GM23248 (cell line): Measurements from ENCODE around the gene LZTFL1.
"Not testable (repeated sequence)": the region's sequence is repeated elsewhere in the genome, so short reads cannot be mapped to it uniquely, and the experiment has no call there.

Source experiments
- EZH2 ChIP-seq: fragments of 200-600 bp; sonication (generic); IDR thresholded peaks from 2 replicates; pipeline ENCODE4 v1.6.1; 2018; ENCODE audit warnings: antibody characterized with exemption, mild to moderate bottlenecking; ENCODE audit not compliant: insufficient read depth, poor library complexity, severe bottlenecking
- EZH2phosphoT487 ChIP-seq: fragments of 200-600 bp; sonication (generic); IDR thresholded peaks from 2 replicates; pipeline ENCODE4 v1.6.1; 2018; ENCODE audit warnings: antibody characterized with exemption, moderate library complexity, mild to moderate bottlenecking, low read depth; ENCODE audit not compliant: insufficient read depth

DNA sequence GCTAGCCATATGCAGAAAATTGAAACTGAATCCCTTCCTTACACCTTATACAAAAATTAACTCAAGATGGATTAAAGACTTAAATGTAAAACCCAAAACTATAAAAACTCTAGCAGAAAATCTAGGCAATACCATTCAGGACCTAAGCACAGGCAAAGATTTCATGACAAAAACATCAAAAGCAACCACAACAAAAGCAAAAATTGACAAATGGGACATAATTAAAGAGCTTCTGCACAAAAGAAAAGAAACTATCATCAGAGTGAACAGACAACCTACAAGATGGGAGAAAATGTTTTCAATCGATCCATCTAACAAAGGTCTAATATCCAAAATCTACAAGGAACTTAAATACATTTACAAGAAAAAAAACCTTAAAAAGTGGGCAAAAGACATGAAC, 14.4 kb upstream of the LZTFL1 start:
- not testable (repeated sequence) for TF ChIP-seq EZH2, EZH2phosphoT487
